Germinal center (tissue), 1 donor: ENCODE measurements around the gene PRTN3.
"Not testable (repeated sequence)": the region's sequence is repeated elsewhere in the genome, so short reads cannot be mapped to it uniquely, and the experiment has no call there.

ENCODE experiments used
- DNase-seq: peaks from one replicate; pipeline ENCODE4 v3.0.0; 2012; ENCODE audit warnings: mixed read lengths, low spot score

Gene PRTN3

DNA sequence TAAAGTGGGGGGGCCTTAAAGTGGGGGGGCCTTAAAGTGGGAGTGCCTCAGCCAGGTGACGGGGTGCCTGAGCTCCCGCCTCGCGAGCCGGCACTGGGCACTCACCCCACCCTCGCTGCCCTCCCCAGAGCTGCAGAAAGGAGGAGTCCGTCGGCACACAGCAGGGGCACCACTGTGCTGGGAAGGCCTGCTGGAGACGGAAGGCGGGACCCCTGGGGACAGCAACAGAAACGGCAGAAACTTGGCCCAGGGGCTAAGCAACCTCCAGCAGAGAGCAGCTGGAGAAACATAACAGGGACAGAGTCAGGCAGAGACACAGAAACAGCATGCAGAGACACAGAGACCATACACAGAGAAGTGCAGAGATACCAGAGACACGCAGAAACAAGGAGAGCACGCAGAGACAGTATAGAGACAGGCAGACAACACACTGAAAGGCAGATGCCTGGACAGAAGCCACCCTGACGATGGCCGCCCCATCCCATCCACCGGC is 26.5 kb downstream of the PRTN3 start:
- no peak for DNase-seq

DNA sequence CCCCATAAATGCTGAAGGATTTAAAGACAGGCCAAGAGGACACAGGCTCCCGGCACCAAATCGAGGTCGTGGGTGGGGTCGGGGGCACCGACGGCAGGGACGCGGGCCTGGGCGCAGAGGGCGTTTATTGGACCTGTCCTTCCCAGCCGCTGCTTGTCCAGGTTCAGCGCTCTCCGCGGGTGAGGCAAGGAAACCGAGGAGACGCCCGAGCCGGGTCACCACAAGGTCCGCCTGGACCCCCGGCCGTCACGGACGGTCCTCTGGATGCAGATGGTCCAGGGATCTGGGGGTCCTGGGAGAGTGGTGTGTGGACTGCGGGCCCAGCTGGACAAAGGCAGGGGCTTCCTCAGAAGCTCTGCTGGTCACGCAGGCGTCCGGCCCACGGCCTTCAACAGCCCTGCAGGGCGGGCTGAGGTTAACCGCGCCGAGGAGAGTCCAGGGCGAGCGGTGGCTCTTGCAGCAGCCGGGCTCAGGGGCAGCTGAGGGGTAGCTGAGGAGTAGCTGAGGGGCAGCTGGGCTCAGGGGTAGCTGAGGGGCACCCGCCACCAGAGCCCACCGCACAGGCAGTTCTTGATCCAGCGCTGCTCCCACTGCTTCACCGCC is 27.2 kb downstream of the PRTN3 start:
- DNase-seq, result no peak

DNA sequence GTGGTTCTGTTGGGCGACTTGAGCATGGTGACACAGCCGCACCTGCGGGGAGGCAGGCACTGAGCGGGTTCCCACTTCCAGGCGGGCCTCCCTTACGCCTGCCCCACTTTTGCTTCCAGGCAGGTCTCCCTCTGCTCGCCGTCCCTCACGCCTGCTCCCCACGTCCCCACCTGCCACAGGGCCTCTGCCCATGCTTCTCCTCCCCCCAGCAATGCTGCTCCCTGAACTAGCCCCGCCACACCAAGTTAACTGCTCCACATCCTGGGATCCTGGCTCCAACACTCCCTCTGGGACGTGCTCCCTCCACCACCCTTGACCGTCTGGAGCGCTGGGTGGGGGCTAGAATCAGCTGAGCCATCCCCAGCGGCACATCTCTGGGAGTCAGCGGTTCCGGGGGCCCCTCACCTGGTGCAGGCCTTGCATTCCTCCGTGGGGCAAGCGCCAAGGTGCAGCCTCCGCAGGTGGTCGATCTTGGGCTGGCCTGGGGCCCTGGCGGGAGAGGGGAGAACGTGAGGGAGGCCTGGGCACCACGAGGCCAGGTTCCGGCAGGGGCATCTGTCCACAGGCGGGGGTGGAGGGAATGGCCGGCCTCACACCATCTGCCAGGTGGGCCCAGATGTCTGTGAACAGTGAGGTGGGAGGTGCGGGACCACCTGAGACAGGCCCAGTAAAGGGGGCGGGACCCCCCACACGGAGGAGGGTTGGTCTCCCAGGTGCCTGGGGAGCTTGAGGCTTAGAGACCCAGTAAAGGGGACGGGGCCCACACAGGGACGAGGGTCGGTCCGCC is 27.9 kb downstream of the PRTN3 start:
- DNase-seq, result no peak

DNA sequence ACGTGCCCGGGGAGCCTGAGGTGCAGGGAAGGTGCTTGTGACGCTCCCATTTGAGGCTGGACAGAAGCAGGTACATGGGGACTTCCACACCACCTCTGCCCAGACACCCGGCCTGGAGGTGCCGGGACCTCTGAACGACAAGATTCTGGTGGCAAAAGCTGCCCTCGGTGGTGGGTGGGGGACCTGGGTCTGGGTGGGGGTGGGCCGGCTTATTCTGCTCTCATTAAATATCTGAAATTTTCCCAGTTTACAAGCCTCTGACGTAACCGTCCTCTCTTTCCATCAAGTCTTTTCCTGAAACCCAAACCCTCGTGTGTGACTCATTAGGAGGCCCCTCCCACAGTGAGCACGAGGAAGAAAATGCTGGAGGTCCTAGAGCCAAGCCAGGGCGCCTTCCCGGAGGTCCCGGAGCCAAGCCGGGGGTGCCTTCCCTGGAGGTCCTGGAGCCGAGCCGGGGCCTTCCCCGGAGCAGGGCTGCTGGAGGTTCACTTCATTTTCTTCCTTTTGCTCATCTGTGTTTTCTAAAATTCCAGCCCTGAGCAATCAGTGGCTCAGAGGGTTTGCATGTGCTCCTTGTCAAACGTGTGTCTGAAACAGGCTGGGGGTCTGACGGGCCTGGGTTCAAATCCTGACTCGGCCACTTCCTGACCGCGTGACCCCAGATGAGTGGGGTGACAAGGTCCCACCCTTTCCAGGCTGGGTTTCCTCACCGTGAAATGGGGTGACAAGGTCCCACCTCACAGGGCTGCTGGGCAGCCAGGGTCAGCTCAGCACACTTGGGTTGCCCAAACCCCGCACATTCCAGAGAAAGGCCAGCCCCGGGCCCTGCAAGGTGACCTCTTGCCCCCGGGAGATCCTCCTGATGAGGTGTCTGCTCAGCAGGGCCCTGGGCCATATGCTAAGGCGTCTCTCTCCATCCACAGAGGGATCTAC is 28.7 kb downstream of the PRTN3 start:
- no peak for DNase-seq

DNA sequence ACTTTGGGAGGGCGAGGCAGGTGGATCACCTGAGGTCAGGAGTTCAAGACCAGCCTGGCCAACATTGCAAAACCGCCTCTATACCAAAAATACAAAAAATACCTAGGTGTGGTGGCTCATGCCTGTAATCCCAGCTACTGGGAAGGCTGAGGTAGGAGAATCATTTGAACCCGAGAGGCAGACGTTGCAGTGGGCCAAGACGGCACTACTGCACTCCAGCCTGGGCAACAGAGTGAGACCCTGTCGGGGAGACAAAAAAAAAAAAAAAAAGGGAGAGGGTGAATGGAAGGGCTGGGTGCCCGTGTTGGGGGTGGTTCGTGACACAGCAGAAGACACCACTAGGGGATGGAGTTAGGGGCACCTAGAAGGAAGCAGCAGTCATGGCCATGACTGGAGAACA is 29.5 kb downstream of the PRTN3 start:
- no peak for DNase-seq

DNA sequence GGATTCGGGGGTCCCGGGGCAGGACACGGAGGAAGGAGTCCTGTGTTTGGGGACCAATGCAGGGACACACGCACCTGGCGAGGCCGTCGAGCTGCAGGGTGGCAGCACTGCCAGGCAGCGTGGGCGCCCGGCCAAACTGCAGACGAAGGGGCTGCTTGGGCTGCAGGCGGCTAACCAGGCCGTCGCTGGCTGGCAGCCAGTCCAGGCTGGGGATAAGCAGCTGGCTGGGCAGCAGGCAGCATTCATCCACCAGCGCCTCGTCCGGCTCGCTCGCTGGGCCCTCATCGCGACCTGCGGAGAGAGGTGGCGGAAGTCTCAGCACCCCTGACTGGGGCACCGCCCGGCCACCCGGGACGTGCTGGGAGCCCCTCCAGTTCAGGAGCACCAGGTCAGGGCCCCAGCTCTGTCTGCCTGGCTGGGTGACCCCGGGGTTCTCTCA is 30.2 kb downstream of the PRTN3 start:
- no peak for DNase-seq

DNA sequence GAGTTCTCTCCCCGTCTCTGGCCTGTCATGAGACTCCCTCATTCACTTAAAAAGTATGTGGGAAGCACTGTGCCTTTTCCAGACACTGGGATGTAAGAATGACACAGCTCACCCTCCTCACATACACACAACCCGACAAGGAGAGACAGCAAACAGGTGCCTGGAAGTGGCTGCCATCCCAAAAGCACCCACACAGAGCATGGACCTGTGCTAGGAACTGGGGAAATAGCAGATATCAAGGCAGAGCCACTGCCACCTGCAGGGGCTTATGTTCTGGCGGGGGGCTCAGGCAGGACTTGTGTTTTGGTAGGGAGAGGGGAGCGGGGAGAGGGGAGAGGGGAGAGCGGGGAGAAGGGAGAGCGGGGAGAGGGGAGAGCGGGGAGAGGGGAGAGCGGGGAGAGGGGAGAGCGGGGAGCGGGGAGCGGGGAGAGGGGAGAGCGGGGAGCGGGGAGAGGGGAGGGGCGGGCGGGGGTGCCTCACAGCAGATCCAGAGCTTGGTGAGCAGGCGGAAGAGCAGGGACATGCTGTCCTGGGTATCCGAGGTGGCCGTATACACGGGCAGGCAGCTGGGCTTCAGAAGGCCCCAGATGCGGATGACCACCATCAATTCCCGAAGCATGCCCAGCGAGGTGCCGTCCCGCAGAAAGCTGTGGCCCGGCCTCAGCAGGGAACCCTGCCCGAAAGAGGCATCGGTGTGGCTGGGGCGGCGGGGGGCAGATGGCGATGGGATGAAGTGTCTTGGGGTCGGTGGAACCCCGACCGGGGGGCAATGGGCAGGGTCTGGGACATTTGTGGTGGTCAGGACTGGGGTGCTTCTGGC is 30.9 kb downstream of the PRTN3 start:
- no peak for DNase-seq

DNA sequence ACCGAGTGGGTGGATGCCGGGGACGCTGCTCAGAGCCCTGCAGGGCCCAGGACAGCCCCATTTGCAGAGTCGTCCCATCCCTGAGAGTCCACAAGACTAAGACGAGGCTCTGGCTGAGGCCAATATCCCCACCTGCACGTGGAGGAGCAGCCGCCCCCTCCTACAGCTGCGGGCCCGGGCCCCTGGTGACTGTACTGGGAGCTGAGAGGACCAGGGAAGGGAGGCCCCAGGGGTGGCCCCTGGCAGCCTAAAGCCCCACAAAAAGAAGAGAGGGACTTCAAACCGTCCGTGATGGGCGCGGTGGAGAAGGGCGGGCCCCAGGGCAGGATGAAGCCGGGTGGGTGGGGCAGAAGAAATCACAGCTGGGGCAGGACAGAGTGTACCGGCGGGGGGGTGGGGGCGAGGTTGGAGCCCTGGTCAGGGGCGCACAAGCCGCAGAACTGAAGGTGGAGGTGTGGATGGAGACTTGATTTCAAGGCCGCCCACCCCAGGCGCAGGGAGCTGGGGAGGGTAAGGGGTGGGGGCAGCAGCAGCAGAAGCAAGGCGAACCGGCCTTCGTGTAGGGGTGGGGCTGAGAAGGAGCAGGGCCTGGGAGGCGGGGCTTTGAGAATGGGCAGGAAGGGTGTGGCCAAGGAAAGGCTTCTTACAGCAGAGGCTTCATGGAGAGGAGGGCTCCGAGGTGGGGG is 31.6 kb downstream of the PRTN3 start:
- DNase-seq, result peak; percentile 89

DNA sequence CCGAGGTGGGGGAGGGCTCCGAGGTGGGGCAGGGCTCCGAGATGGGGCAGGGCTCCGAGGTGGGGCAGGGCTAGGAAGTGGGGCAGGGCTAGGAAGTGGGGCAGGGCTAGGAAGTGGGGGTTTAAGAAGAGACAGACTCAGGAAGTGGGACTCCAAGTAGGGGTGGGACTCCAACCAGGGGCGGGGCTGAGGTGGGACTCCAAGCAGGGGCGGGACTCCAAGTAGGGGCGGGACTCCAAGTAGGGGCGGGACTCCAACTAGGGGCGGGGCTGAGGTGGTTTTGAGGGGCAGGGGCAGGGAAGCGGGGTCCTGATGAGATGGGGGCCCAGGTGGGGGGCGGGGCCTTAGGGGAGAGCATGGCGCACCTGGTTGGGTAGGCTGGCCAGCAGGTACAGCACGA is 32.3 kb downstream of the PRTN3 start:
- peak; percentile 88 for DNase-seq

DNA sequence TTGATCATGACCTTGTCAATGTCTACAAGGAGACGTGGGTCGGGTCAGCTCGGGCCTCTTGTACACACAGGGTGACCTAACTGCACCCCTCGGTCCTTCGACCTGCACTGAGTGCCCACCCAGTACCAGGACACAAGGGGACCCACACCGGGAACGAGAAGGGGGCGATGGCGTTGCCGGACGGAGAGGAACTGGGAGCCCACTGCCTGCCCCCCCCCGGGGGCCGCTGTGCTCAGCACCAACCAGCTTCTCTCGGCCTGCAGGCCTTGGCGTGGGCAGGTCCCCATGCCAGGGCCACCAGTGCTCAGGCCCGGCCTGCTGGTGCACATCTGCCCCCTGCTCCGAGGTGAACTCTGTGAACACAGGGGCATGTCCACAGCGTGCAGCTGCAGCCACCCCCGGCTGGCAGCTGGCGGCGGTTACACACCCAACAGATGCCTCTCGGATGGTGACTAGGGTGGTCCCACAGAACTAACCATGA is 32.8 kb downstream of the PRTN3 start:
- DNase-seq, result no peak

DNA sequence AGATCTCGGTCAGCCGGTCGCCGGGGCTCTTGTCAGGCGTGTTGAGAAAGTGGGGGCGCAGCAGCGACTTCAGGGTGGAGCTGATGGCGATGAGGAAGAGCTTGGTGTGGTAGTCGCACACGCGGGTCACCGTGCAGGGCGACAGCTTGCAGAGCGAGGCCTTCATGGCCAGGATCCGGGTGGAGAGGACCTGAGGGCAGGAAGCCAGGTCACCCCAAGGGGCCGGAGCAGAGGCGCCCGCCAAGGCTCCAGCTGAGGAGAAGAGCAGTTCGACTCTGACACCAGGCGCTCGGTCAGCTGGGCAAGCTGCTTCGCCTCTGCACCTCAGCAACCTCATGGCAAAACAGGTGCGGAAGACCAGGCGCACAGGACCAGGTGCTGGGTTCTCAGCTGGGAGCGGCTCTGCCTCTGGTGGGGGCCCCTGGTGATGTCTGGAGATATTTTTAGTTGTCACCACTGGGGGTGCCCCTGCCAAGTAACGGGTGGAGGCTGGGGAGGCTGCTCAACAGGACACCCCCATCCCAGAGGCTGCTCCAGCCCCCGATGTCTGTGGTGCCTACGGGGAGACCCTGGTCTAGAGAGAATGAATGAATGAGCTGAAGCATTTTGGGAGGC is 34.6 kb downstream of the PRTN3 start:
- DNase-seq, result no peak

DNA sequence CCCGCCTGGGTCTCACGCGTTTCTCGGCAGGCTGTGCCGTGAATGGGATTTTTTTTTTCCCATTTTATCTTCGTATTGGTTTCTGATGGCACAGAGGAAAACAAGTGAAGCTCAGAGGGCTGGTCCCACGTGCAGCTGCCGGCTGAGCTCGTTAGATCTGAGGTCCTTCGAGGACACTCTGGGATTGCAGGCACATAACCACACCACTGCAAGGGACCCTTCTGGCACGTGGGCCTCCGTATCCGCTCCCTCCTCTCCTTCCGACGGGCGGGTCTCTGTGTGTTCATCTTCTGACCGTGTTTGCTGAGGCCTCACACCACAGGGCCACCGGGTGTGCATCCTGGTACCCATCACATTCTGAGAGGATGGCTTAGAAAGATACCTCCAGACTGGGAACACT is 35.3 kb downstream of the PRTN3 start:
- no peak for DNase-seq

DNA sequence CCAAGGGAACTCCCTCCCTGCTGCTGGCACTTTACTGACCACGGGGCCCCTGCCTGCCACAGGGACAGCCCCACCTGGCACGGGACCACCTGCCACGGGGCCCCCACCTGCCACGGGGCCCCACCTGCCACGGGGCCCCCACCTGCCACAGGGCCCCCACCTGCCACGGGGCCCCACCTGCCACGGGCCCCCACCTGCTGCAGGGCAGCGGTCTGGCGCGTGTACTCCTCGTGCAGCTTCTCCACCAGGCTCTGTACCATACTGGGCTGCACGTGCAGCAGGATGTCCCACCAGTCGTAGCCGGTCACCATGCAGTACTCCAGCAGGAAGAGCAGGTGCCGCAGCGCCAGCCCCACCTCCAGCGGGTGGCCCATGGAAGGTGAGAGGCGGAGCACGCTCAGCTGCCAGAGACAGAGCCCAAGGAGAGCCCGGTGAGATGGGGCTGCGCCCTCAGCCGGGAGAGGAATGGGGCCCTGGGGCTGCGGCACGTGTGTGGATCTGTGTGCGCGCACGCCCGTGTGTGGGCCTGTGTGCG is 36.0 kb downstream of the PRTN3 start:
- DNase-seq, result no peak

DNA sequence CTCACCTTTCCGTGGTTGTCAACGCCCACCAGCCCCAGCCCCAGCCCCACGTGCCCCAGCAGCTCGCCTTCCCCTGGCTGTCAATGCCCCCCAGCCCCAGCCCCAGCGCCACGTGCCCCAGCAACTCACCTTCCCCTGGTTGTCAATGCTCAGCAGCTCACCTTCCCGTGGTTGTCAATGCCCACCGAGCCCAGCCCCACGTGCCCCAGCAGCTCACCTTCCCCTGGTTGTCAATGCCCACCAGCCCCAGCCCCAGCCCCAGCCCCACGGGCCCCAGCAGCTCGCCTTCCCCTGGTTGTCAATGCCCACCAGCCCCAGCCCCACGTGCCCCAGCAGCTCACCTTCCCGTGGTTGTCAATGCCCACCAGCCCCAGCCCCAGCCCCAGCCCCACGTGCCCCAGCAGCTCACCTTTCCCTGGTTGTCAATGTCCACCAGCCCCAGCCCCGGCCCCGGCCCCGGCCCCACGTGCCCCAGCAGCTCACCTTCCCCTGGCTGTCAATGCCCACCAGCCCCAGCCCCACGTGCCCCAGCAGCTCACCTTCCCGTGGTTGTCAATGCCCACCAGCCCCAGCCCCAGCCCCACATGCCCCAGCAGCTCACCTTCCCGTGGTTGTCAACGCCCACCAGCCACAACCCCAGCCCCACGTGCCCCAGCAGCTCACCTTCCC is 37.3 kb downstream of the PRTN3 start:
- DNase-seq, result not testable (repeated sequence)

DNA sequence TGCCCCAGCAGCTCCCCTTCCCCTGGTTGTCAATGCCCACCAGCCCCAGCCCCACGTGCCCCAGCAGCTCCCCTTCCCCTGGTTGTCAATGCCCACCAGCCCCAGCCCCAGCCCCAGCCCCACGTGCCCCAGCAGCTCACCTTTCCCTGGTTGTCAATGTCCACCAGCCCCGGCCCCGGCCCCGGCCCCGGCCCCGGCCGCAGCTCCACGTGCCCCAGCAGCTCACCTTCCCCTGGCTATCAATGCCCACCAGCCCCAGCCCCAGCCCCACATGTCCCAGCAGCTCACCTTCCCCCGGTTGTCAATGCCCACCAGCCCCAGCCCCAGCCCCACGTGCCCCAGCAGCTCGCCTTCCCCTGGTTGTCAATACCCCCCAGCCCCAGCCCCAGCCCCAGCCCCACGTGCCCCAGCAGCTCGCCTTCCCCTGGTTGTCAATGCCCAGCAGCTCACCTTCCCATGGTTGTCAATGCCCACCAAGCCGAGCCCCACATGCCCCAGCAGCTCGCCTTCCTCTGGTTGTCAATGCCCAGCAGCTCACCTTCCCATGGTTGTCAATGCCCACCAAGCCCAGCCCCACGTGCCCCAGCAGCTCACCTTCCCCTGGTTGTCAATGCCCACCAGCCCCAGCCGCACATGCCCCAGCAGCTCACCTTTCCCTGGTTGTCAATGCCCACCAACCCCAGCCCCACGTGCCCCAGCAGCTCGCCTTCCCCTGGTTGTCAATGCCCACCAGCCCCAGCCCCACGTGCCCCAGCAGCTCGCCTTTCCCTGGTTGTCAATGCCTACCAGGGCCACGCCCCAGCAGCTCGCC is 38.2 kb downstream of the PRTN3 start:
- not testable (repeated sequence) for DNase-seq

DNA sequence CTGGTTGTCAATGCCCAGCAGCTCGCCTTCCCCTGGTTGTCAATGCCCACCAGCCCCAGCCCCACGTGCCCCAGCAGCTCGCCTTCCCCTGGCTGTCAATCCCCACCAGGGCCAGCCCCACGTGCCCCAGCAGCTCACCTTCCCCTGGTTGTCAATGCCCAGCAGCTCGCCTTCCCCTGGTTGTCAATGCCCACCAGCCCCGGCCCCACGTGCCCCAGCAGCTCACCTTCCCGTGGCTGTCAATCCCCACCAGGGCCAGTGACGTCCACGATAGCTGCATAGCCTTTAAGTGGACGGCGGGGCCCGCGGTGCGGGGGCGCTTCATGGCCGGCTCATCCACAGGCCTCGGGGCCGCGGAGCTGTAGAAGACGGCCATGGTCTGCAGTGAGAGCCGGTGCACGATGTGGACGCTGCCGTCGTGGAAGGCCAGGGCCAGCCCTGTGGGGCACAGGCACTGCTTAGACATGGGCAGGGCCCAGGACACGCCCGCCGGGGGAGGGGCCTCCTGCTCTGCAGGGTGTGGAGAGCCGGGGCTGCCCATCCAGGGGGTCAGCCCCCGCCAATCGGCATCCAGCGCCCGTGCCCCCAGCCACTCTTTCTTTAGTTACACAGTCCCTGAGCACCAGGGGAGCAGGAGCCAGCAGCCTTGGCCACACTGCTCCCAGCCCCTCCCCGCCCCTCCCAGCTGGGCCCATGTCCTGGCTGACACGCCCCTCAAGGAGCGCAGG is 39.1 kb downstream of the PRTN3 start:
- DNase-seq, result no peak

DNA sequence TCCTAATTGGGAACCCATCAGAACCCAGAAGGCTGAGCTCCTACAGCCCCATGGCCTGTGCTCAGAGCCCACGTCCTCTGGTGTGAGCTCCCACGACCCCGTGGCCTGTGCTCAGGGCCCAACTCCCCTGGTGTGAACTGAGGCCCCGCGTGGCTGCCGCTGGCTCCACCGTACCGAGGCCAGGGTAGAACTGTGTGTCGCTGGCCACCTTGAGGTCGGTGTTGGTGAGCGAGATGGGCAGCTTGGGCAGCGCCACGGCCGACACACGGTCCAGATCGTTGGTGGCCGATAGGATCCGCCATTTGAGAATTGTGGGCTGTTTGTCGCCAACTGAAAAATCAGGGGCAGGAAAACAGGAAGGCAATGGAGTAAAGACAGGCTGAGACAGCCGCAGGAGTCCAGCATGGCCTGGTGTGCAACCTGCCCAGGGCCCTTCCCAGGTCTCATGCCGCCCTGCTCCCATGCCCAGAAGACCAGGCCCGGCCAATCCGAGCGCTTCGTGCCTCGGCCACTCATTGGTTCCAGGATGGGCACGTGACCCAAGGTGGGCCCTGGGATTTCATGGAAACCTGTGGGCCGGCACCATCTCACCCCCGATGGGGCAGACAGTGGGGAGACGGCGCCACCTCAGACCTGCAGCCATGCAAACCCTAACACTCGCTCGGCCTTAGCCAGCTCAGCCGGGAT is 40.7 kb downstream of the PRTN3 start:
- no peak for DNase-seq
